Measurements from ENCODE around the gene SIRT4. TPM values are rescaled to one million over a fixed set of nuclear protein-coding genes. Genes with fewer than 3 reads are reported as not detected.

The SIRT4 gene
- total RNA-seq, 4 donors from 2014 or later, result 3.2 to 6.3 (median 4.2) TPM

- Histone ChIP-seq H3K27me3 (no peaks in the 10 kb centered on the region), H3K4me1 (no peaks in the 10 kb centered on the region), H3K4me3 (no peak overlapping the region), H3K27ac (no peak overlapping the region), H3K9me3 (no peaks in the 10 kb centered on the region), H3K36me3 (no peaks in the 10 kb centered on the region)
- TF ChIP-seq, protein P1, sequence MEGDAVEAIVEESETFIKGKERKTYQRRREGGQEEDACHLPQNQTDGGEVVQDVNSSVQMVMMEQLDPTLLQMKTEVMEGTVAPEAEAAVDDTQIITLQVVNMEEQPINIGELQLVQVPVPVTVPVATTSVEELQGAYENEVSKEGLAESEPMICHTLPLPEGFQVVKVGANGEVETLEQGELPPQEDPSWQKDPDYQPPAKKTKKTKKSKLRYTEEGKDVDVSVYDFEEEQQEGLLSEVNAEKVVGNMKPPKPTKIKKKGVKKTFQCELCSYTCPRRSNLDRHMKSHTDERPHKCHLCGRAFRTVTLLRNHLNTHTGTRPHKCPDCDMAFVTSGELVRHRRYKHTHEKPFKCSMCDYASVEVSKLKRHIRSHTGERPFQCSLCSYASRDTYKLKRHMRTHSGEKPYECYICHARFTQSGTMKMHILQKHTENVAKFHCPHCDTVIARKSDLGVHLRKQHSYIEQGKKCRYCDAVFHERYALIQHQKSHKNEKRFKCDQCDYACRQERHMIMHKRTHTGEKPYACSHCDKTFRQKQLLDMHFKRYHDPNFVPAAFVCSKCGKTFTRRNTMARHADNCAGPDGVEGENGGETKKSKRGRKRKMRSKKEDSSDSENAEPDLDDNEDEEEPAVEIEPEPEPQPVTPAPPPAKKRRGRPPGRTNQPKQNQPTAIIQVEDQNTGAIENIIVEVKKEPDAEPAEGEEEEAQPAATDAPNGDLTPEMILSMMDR (IDR thresholded peaks at IDR 0.05), result no peak
- TF ChIP-seq POLR2A (IDR thresholded peaks at IDR 0.05), result no peak
- no peak for DNase-seq
Measured at GRCh38 chr12:120276734-120277133, 25.4 kb upstream of the SIRT4 start.

DNA sequence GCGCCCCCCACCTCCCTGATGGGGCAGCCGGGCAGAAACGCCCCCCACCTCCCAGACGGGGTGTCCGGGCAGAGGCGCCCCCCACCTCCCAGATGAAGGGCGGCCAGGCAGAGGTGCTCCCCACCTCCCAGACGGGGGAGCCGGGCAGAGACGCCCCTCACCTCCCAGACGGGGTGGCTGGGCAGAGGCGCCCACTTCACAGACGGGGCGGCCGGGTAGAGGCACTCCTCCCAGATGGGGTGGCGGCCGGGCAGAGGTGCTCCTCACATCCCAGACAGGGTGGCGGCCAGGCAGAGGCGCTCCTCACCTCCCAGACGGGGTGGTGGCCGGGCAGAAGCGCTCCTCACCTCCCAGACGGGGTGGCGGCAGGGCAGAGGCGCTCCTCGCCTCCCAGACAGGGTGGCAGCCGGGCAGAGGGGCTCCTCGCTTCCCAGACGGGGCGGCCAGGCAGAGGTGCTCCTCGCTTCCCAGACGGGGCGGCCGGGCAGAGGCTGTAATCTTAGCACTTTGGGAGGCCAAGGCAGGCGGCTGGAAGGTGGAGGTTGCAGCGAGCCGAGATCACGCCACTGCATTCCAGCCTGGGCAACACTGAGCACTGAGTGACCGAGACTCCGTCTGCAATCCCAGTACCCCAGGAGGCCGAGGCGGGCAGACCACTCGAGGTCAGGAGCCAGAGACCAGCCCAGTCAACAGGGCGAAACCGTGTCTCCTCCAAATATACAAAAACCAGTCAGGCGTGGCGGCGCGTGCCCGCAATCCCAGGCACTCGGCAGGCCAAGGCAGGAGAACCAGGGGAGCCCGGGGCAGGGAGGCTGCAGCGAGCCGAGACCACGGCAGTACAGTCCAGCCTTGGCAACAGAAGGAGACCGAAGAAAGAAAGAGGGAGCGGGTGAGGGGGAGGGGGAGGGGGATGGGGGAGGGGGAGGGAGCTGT, 23.7 kb upstream of the SIRT4 start:
- Histone ChIP-seq H3K27me3 (no peaks in the 10 kb centered on the region), H3K4me1 (no peaks in the 10 kb centered on the region), H3K27ac (no peak overlapping the region), H3K4me3 (no peak overlapping the region), H3K9me3 (no peaks in the 10 kb centered on the region), H3K36me3 (no peaks in the 10 kb centered on the region)
- DNase-seq, result no peak
- no peak for TF ChIP-seq POLR2A (IDR thresholded peaks at IDR 0.05)
- TF ChIP-seq, protein P1 (IDR thresholded peaks at IDR 0.05), result no peak

DNA sequence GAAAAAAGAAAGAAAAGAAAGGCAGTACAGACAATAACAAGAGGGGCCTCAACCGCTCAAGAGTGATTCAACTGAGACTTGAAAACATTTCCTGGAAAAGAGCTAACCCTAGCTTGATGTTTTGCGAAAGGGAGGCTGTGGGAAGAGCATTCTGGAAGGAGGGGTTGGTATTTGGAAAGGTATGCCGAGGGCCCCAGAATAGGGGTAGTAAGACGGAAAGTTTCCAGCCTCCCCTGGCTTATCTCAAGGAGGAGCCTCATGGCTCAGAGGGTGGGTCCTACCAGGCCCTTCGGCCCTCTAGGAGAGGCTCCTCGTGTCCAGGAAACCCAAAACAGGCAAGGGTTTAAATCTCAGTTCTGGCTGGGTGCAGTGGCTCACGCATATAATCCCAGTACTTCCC, 18.8 kb upstream of the SIRT4 start:
- H3K4me3 ChIP-seq, result no peak overlapping the region
- H3K36me3 ChIP-seq, result no peaks in the 10 kb centered on the region
- no peak for TF ChIP-seq POLR2A (IDR thresholded peaks at IDR 0.05)
- TF ChIP-seq, protein P1 (IDR thresholded peaks at IDR 0.05), result no peak
- H3K27me3 ChIP-seq, result no peaks in the 10 kb centered on the region
- H3K27ac ChIP-seq, result no peak overlapping the region
- no peaks in the 10 kb centered on the region for H3K4me1 ChIP-seq
- H3K9me3 ChIP-seq, result no peaks in the 10 kb centered on the region
- DNase-seq, result no peak

DNA sequence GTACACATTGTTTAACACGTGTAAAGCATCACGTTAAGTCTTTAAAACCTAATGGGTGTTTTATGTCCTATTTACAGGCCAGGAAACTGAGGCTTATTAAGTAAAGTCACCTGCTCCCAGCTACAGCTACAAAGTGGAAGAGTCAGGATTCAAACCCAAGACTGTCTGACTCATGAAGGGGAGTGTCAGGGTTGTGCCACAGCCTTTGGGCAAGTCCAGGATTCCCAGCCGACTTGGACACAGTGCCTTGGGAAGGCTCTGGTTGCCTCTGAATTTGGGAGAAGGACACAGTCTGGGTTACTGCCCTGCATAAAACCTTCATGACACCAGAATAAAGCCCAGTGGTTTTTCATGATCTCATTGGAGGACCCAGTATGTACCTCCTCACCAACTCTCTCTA, 17.7 kb upstream of the SIRT4 start:
- Histone ChIP-seq H3K27ac (no peak overlapping the region), H3K4me3 (no peak overlapping the region), H3K27me3 (no peaks in the 10 kb centered on the region), H3K9me3 (no peaks in the 10 kb centered on the region), H3K4me1 (no peaks in the 10 kb centered on the region), H3K36me3 (no peaks in the 10 kb centered on the region)
- no peak for DNase-seq
- TF ChIP-seq POLR2A (IDR thresholded peaks at IDR 0.05), result no peak
- TF ChIP-seq, protein P1 (IDR thresholded peaks at IDR 0.05), result no peak

GRCh38 chr12:120286768-120287490, 15.2 kb upstream of the SIRT4 start:
- TF ChIP-seq POLR2A (IDR thresholded peaks at IDR 0.05), result no peak
- TF ChIP-seq, protein P1 (IDR thresholded peaks at IDR 0.05), result no peak
- H3K27ac ChIP-seq, result no peak overlapping the region
- no peaks in the 10 kb centered on the region for H3K36me3 ChIP-seq
- peaks cover 0 to 9% (median 3%) of the 10 kb centered on the region in 4 donors for H3K4me1 ChIP-seq
- H3K9me3 ChIP-seq, result no peaks in the 10 kb centered on the region
- H3K4me3 ChIP-seq, result no peak overlapping the region
- DNase-seq, result no peak
- no peaks in the 10 kb centered on the region for H3K27me3 ChIP-seq
